Jurkat, Clone E6-1 (cell line): Measurements from ENCODE around the gene CPLX3.

ENCODE experiments used
- DNase-seq: peaks from one replicate; pipeline ENCODE4 v3.0.0-alpha.2; 2011; ENCODE audit warnings: low read depth, low spot score
- H3K4me3 ChIP-seq: 2 replicates; pipeline ENCODE4 v1.5.1; 2011; ENCODE audit warnings: mild to moderate bottlenecking, low read length, control low read depth, moderate library complexity

Gene CPLX3

DNA sequence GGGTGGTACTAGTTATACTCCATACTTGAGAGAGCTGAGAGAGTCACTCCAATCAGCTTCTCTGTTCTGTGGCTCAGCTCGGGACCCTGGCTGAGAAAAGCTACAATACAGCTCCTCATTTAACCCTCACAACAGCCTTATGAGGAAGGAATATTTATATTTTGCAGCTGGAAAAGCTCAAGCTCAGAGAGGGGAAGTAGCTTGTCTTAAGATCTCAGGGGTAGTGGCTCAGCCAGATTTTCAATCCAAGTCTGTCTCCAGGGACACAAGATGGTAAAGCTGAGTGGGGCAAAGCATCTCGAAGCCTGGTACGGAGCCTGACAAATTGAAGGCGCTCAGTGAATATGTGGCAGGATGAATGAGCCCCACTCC lies 31.9 kb downstream of the CPLX3 start:
- H3K4me3 ChIP-seq = no peak overlapping the region
- DNase-seq = no peak

DNA sequence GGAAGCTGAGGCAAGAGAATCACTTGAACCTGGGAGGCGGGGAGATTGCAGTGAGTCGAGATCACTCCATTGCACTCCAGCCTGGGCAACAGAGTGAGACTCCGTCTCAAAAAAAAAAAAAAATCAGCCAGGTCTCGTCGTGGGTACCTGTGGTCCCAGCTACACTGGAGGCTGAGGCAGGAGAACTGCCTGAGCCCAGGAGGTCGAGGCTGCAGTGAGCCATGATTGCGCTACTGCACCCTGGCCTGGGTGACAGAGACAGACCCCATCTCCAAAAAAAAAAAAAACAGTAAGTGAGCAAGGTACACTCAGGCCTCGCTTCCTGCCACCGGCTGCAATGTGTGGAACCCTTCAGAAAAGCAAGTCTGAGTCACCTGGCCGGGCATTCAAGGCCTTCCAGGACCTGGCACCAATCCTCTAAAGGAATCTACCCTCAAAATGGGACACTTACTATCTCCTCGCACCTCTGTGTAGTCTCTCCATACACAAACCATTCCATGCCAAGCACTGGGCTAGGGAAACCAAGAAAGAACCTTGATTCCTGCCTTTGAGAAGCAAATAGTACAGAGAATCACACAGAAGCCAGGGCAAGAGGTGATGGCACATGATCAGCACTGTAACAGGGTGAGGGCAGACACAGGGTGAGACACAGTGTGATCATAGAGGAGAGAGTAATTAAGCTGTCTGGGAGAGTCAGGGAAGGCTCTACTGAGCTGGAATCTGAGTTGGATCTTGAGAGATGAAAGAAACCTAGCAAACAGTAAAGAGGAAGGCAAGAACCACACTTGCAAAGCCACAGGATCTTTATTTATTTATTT lies 37.0 kb downstream of the CPLX3 start:
- no peak overlapping the region for H3K4me3 ChIP-seq
- DNase-seq = no peak

DNA sequence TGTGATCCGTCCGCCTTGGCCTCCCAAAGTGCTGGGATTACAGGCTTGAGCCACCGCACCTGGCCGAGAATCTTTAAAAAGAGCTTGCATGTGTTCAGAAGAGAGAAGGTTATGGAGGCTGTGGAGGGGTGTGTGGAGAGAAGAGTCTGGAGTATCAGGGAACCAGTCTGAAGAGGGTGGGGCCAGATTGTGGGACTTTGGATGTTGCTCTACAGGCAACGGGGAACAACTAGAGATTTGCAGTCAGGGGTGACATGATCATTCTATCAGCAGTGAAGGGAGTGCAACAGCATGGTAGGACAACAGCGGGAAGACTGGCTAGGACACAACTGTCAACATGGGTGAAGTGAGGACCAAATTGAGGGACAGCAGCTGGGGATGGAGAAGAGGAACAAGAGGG lies 37.9 kb downstream of the CPLX3 start:
- no peak overlapping the region for H3K4me3 ChIP-seq
- DNase-seq = no peak

DNA sequence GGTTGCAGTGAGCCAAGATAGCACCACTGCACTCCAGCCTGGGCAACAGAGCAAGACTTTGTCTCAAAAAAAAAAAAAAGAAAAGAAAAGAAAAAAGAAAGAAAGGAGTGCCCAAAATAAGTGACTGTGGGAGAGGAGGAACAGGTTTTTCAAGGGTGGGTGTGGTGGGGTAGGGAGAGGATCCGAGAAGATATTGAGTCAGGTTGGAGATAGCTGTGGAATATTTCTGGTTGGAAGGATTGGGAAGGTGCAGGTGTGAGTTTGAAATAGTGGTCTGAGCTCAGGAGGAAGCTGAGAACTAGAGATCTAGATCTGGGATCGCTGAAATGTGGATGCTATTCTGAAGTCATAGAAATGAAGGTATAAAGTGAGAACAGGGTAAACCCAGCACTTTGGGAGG lies 38.9 kb downstream of the CPLX3 start:
- no peak for DNase-seq
- no peak overlapping the region for H3K4me3 ChIP-seq

DNA sequence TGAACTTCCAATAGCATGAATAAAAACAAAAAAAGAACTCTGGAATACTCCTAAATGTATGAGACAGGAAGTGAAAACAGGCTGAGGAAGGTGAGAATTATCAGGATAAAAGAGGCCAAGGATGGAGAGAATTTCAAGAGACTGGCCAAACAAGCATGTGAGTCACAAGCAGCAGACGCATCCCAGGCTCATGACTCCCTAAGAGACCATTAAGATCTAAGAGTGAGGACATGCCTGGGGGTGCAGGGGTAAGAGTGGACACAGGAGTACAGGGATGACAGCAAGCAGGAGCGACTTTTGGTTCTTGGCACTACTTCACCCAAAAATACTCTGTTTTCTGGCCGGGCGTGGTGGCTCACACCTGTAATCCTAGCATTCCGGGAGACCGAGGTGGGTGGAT lies 39.7 kb downstream of the CPLX3 start:
- DNase-seq = no peak
- no peak overlapping the region for H3K4me3 ChIP-seq

DNA sequence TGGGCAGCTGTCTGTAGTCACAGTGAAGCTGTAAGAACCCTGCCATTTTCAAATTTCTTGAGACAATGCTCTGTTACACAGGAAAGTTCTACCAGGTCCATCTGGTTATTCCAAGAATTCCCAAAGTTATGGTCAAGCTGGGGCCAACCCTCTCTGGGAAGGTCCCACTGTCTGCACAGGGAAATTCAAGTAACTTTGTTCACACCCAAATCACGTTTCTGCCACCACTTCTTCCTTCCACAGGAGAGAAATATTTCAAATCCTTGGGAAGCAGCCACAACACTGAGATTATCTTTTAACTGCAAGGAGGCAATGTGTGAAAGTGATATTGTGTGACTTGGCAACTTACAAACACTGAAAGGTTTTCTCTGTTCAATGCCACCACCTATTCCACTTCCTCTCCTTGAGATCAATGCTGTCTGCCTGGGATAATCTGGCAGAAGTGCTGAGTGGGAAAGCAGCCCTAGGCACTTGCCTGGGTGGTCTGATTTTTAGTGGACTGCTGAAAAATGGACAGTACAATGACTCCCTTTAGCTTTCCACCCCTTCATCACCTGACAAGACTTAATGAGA lies 41.1 kb downstream of the CPLX3 start:
- DNase-seq = no peak
- H3K4me3 ChIP-seq = no peak overlapping the region

DNA sequence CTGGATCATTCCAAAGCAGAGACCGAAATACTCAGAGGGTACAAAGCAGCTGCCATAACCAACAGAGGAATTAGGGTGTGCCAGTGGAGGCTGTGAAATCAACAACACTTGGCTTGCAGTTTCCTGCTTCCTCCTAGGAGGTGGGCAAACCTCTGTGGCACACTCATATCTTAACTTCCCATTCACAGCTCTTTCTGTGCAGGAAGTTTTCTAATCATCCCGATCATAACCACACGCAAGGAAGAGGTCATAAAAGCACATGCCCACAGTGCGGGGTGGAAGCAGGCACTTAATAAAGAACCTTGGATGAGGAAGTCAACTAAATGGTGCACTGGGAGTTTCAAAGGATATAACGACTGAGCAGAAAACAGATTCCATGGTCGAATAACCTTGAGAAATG lies 41.6 kb downstream of the CPLX3 start:
- H3K4me3 ChIP-seq = no peak overlapping the region
- peak; percentile 38 for DNase-seq

DNA sequence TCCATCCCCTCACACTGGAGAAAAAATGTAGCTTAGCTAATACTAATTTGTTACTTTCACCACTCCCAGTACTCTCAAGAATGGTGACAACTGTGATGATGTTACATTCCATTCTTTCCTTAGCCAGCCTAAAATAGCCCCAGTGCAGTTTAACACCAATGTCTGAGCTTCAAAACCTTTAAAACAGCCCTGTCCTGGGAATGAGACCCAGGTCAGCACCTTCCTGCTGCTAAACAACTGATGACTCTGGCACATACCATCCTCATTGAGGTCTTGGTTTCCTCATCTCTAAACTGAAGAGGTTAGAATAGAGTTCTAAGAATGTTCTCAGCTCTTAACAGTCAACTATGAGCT lies 42.9 kb downstream of the CPLX3 start:
- no peak overlapping the region for H3K4me3 ChIP-seq
- no peak for DNase-seq

DNA sequence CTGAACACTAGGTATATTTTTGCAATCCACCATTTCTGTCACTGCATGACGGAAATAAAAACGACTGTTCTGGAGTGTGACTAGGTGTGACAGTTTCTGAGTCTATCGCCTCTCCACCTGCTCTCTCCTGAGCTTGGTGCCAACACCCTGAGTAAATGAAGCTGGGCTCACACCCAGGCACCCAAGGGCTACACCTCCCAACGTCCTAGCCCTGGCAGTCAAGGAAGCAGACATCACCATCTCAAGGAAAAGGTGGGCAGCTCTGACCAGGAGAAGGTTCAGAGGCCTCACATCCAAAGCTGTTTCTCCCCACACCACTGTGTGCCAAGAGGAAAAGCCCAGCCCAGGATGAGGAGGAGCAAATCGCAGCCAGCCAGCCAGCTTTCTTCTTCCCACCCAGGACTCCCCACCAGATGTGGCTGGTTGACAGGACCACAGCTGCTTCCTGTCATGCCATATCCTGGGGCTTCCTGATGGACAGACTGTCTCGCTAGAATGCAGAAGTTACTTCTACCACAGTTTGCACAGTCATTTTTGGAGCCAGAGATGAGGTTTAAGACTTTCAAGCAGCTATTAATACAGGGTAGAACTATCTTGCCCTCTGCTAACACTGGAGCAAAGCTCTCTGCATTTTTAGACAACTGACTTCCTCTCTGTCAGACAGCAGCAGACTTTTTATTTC lies 43.4 kb downstream of the CPLX3 start:
- H3K4me3 ChIP-seq = no peak overlapping the region
- DNase-seq = no peak

DNA sequence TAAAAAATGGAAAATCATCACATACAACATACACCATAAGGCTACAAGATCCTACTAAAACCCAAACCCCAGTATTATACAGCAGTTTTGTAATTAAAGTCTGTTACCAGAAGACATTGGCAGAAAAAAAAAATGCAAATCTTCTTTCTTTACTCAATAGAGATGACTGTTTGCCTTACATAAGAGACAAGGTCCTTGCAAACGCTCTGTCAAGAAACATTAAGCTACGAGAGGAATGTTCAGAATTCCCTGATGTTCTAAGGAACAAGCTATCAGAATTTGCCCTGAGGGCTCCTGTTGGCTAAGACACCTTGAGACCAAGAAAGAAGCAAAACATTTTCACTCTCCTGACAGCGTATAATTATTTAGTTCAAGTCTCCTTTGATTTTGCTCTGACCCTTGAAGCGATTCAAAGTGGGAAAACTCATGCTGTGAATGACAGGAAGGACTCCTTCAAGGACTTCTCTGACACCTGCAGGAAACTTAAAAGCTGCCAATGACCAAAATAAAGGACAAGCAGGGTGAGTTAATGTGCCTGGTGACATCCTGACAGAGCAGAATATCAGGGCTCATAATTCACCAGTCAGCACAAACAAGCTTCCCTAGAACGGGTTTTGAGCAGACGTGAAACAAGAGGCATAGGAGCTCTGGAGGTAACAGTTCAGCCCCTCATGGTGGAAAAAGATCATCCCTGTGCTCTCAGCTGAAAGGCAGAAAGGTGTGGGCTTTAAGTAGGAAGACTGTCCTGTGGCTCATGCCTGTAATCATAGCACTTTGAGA lies 44.2 kb downstream of the CPLX3 start:
- H3K4me3 ChIP-seq = no peak overlapping the region
- no peak for DNase-seq

DNA sequence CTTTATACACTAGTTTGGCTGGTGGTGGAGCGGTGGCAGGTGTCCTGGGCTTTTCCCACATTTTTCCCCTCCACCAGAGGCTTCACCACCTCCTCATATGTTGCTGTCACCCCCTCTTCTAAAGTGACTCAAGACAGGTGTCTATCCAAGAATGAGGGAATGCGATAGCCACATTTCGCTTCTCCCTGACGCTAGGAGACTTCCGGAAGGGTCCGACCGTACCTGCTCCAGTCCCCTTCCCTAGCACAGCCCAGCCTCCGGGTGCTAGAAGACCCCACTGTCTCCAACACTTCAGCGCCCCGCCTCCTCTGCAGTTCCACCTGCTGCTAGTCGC lies 46.2 kb downstream of the CPLX3 start:
- peak overlapping the region; percentile 91 for H3K4me3 ChIP-seq
- DNase-seq = no peak

DNA sequence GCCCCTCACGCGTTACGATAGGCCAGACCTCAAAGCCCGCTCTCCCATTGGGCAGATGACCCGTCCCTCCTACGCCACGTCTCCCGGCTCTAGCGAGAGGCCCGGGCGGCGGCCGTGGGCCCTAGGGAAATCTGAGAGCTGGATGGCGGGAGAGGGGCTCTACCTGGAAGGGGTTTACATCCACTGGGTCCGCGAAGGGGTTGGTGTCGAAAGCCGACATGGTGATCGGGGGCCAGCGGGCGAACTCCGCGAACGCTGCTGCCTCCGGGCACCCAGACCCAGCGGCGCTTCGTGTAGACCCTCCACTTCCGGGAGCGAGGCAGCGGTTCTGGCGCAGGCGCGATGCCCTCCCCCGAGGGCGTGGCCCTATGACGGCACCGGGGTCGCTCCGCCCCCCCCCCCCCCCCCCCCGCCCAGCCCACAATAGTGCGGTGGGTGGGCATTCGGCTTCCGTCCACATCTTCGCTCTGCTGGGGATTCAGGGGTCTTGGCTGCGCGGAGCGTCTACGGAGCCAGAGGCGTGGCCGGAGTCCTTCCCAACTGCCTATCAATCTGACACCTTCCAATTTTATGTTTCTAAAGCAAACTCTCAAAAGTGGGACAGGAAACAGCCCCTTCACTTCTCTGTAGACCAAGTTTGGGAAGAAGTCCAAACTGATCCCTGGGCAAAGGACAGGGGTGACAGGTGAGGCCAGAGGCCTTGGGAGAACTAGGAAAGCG lies 46.8 kb downstream of the CPLX3 start, which contains the start of gene SCAMP2:
TSS of gene SCAMP2 (minus strand) at position 330 of the 720 bp plus-strand sequence. CDS start at position 220, 110 bp downstream.
- peak; percentile 92 for DNase-seq
- peak within 1 kb of the TSS; percentile 91 for H3K4me3 ChIP-seq

DNA sequence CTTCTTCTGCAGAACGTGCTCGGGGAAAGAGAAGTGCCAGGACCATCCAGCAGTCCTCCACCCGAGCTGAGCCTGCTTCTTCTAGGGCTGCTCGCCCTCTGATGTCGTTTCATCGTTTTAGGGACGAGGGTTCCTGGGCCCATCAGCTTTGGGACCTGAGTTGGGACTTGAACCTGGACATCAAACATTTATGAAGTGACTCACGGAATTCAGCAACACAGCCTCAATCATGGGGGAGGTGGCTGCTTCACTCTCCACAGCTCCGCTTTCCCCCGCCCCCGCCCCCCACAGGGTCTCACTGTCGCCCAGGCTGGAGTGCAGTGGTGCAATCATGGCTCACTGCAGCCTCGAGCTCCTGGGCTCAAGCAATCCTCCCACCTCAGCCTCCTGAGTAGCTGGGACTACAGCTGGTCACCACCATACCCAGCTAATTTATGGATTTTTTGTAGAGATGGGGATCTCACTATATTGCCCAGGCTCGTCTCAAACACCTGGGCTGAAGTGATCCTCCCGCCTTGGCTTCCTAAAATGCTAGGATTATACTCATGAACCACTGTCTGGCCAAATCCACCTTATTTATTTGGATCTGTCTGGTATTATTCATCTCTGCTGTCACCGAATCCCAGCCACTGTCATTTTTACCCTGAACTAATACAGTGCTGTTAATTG lies 47.5 kb downstream of the CPLX3 start:
- H3K4me3 ChIP-seq = peak overlapping the region; percentile 91
- no peak for DNase-seq

DNA sequence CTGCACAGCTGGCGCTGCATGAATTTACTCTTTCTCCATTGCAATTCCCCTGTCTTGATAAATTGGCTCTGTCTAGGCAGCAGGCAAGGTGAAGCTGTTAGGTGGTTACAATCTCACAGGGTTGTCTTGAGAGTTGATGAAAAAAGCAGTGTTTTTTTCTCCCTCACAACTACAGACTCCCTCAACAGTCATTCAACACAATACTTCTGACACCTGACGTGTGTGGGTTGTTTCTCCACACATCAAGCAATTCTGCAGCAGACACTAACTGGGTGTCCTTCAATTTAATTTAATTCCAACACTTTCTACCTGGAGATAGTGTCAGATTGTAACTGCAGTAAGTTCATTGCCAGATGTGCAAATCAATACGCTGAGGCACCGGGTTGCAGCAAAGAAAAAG lies 51.8 kb downstream of the CPLX3 start:
- no peak overlapping the region for H3K4me3 ChIP-seq

More for the DNA sequence above, 51.8 kb downstream of the CPLX3 start:
- no peak for DNase-seq
